SK-N-SH treated with all-trans-retinoic acid at 6 μM for 48 hours (cell line): ENCODE data around the gene TPRG1.

Source experiments
- ARNTL ChIP-seq: fragments of 450-650 bp; formaldehyde crosslinking; IDR thresholded peaks from 2 replicates; pipeline ENCODE4 v1.5.0; 2020; ENCODE audit warnings: low read depth, mild to moderate bottlenecking, moderate library complexity, borderline replicate concordance
- CREB5 ChIP-seq: fragments of 250-450 bp; sonication (Bioruptor Pico); IDR thresholded peaks from 2 replicates; pipeline ENCODE4 v1.5.1; 2020; ENCODE audit warnings: low read depth, mild to moderate bottlenecking, moderate library complexity
- ESRRG ChIP-seq: fragments of 250-450 bp; sonication (Bioruptor Pico); IDR thresholded peaks from 2 replicates; pipeline ENCODE4 v1.6.1; 2021; ENCODE audit warnings: mild to moderate bottlenecking
- OSR1 ChIP-seq: fragments of 250-450 bp; sonication (Bioruptor Pico); IDR thresholded peaks from 2 replicates; pipeline ENCODE4 v1.8.0; 2022; ENCODE audit warnings: moderate library complexity, mild to moderate bottlenecking, inconsistent platforms
- SNAI2 ChIP-seq: fragments of 250-450 bp; sonication (Bioruptor Pico); IDR thresholded peaks from 2 replicates; pipeline ENCODE4 v1.5.0; 2020; ENCODE audit warnings: mild to moderate bottlenecking, moderate library complexity
- ZFP3 ChIP-seq: fragments of 250-450 bp; sonication (Bioruptor Pico); IDR thresholded peaks from 2 replicates; pipeline ENCODE4 v1.5.0; 2020; ENCODE audit warnings: mild to moderate bottlenecking, moderate library complexity
- ZFP30 ChIP-seq: fragments of 450-650 bp; formaldehyde crosslinking; IDR thresholded peaks from 2 replicates; pipeline ENCODE4 v1.5.0; 2022; ENCODE audit warnings: mild to moderate bottlenecking, moderate library complexity
- TF ChIP-seq, protein P1 (sequence below): fragments of 250-450 bp; sonication (Bioruptor Pico); IDR thresholded peaks from 2 replicates; pipeline ENCODE4 v1.5.1; 2021; ENCODE audit warnings: mild to moderate bottlenecking, moderate library complexity

GRCh38 chr3:189260556-189261493, 89.1 kb downstream of the TPRG1 start:
- no peak for TF ChIP-seq OSR1
- TF ChIP-seq ARNTL, result no peak
- TF ChIP-seq SNAI2, result no peak
- TF ChIP-seq ESRRG (CRISPR knock-in tag), result no peak
- TF ChIP-seq CREB5 (CRISPR knock-in tag), result no peak
- TF ChIP-seq, protein P1, sequence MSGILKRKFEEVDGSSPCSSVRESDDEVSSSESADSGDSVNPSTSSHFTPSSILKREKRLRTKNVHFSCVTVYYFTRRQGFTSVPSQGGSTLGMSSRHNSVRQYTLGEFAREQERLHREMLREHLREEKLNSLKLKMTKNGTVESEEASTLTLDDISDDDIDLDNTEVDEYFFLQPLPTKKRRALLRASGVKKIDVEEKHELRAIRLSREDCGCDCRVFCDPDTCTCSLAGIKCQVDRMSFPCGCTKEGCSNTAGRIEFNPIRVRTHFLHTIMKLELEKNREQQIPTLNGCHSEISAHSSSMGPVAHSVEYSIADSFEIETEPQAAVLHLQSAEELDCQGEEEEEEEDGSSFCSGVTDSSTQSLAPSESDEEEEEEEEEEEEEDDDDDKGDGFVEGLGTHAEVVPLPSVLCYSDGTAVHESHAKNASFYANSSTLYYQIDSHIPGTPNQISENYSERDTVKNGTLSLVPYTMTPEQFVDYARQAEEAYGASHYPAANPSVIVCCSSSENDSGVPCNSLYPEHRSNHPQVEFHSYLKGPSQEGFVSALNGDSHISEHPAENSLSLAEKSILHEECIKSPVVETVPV, result no peak
- TF ChIP-seq ZFP3, result no peak
- TF ChIP-seq ZFP30, result no peak
